ENCODE results near the gene CXorf49B. TPM values are rescaled to one million over a fixed set of nuclear protein-coding genes. Genes with fewer than 3 reads are reported as not detected.

CXorf49B gene
- polyA plus RNA-seq, 3 donors: not detected

DNA sequence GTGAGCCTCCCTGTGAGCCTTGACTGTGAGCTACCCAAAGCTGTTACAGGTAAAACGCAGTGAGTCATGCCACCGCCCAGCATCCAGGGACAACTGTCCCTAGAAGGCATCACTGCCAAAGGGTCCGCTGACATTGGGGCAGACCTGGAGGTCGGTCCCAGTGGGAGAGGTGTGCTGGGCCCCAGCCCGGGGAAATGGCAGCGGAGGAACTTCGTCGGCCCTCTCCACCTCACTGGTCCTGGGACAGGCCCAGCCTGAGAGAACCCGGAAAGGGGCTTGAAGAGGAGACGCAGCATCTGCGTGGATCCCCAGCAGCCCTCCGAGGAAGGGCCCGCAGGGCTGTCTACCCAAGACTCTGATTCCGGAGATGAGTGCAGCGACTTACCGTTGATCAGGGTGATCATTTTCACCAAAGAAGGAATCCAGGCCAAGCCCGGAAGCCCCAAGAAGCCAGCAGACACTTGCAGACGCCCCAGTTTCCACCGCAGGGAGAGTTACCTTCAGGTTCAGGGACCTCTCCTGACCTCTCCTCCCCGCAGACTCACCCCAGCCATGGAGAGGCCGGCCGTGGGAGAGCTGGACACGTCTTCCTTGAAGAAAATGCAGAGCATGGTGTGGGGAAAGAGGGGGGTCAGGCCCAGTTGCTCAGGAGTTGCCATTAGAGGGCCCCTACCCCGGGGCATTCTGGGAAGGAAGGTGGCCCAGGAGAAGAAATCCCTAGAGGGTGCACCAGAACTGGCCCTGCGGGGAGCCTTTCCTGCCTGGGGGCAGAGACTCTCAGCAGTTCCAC, 51.2 kb downstream of the CXorf49B start:
- H3K9ac ChIP-seq (ENCODE audit: insufficient read depth, low read length, poor library complexity, severe bottlenecking): no peak overlapping the region
- Mint-ChIP-seq H3K27ac (no peak overlapping the region), H3K4me1 (no peaks in the 10 kb centered on the region), H3K27me3 (ENCODE audit: low read depth in 3 of 3) (peaks cover 1 to 4% (median 2%) of the 10 kb centered on the region in 3 donors), H3K4me3 (no peak overlapping the region), H3K36me3 (no peaks in the 10 kb centered on the region), H3K9me3 (peaks cover 0 to 18% (median 2%) of the 10 kb centered on the region in 7 donors)
- H3K9me3 ChIP-seq (replicated peaks in 1 of 2; ENCODE audit: control insufficient read depth in 1 of 2, insufficient read depth in 1 of 2, low read length in 2 of 2): no peaks in the 10 kb centered on the region
- H3K4me2 ChIP-seq (replicated peaks; ENCODE audit: extremely low read depth, low read length, poor library complexity, severe bottlenecking): no peak overlapping the region
- no peak overlapping the region for H3K27ac ChIP-seq (ENCODE audit: low read depth in 1 of 2, low read length in 2 of 2)
- H3K79me2 ChIP-seq (ENCODE audit: insufficient read depth, low read length): no peaks in the 10 kb centered on the region
- TF ChIP-seq, protein P1, sequence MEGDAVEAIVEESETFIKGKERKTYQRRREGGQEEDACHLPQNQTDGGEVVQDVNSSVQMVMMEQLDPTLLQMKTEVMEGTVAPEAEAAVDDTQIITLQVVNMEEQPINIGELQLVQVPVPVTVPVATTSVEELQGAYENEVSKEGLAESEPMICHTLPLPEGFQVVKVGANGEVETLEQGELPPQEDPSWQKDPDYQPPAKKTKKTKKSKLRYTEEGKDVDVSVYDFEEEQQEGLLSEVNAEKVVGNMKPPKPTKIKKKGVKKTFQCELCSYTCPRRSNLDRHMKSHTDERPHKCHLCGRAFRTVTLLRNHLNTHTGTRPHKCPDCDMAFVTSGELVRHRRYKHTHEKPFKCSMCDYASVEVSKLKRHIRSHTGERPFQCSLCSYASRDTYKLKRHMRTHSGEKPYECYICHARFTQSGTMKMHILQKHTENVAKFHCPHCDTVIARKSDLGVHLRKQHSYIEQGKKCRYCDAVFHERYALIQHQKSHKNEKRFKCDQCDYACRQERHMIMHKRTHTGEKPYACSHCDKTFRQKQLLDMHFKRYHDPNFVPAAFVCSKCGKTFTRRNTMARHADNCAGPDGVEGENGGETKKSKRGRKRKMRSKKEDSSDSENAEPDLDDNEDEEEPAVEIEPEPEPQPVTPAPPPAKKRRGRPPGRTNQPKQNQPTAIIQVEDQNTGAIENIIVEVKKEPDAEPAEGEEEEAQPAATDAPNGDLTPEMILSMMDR (IDR thresholded peaks at IDR 0.05): no peak
- intact Hi-C loops (cut with micrococcal nuclease): no loop called here
- no peaks in the 10 kb centered on the region for H3K27me3 ChIP-seq (ENCODE audit: control insufficient read depth in 2 of 2, insufficient read depth in 2 of 2, low read length in 2 of 2)
- H3K36me3 ChIP-seq (replicated peaks in 1 of 2; ENCODE audit: control insufficient read depth in 1 of 2, insufficient read depth in 2 of 2, low read length in 2 of 2): no peaks in the 10 kb centered on the region
- H4K20me1 ChIP-seq (ENCODE audit: insufficient read depth, low read length): no peaks in the 10 kb centered on the region
- H3K4me1 ChIP-seq (ENCODE audit: control insufficient read depth in 1 of 2, insufficient read depth in 2 of 2, low read length in 2 of 2): no peaks in the 10 kb centered on the region
- no peak overlapping the region for H2AFZ ChIP-seq (ENCODE audit: insufficient read depth, low read depth, low read length, poor library complexity, severe bottlenecking)
- WGBS (ENCODE audit: insufficient coverage): 100% methylated on average over 4 of the region's 25 CpGs
- no peak overlapping the region for H3K4me3 ChIP-seq (replicated peaks in 1 of 3; ENCODE audit: low read depth in 2 of 3, low read length in 3 of 3)
- DNase-seq: no peak

DNA sequence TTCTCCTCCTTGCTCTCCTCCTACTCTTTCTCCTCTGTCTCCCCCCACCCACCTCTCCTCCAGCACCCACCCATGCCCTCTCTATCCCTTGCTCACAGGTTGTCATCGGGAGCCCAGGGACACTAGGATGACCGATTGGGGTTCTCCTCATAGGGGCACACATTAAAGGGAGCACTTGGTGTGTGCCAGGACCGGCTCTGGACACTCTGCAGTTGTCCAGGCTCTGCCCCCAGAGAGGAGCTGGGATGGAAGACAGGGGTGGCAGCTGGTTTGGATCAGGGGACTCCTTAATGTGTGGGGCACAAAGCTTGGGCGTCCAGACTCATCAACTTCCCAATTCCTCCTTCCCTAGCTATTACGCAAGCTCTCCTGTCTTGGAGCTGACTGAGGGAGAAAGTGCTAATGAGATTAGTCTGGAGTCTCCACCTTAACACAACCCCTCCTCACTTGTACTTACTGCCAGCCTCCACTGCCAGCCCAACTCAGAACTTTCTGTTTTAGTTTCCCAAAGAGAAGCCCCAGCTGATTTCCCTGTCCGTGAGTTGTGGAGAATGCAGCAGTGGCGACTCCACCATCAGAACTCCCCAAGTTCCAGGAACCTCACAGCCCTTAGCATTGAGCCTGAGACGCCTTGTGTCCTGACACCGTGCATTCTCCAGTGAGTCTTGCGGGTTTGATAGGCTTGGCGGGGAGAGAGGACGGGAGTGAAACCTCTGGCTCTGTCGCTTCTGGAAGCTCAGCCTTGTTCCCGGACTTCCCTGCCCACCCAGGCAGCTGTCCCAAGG, 52.2 kb downstream of the CXorf49B start:
- Mint-ChIP-seq H3K4me3 (no peak overlapping the region), H3K27ac (no peak overlapping the region), H3K36me3 (no peaks in the 10 kb centered on the region), H3K4me1 (no peaks in the 10 kb centered on the region), H3K27me3 (ENCODE audit: low read depth in 3 of 3) (peaks cover 1 to 5% (median 4%) of the 10 kb centered on the region in 3 donors), H3K9me3 (peaks cover 0 to 18% (median 2%) of the 10 kb centered on the region in 7 donors)
- Histone ChIP-seq H4K20me1 (ENCODE audit: insufficient read depth, low read length) (no peaks in the 10 kb centered on the region), H3K4me3 (replicated peaks in 1 of 3; ENCODE audit: low read depth in 2 of 3, low read length in 3 of 3) (no peak overlapping the region), H3K79me2 (ENCODE audit: insufficient read depth, low read length) (no peaks in the 10 kb centered on the region), H3K36me3 (replicated peaks in 1 of 2; ENCODE audit: control insufficient read depth in 1 of 2, insufficient read depth in 2 of 2, low read length in 2 of 2) (no peaks in the 10 kb centered on the region), H3K27me3 (ENCODE audit: control insufficient read depth in 2 of 2, insufficient read depth in 2 of 2, low read length in 2 of 2) (no peaks in the 10 kb centered on the region), H3K9me3 (replicated peaks in 1 of 2; ENCODE audit: control insufficient read depth in 1 of 2, insufficient read depth in 1 of 2, low read length in 2 of 2) (no peaks in the 10 kb centered on the region), H3K4me2 (replicated peaks; ENCODE audit: extremely low read depth, low read length, poor library complexity, severe bottlenecking) (no peak overlapping the region), H3K4me1 (ENCODE audit: control insufficient read depth in 1 of 2, insufficient read depth in 2 of 2, low read length in 2 of 2) (no peaks in the 10 kb centered on the region), H2AFZ (ENCODE audit: insufficient read depth, low read depth, low read length, poor library complexity, severe bottlenecking) (no peak overlapping the region), H3K9ac (ENCODE audit: insufficient read depth, low read length, poor library complexity, severe bottlenecking) (no peak overlapping the region), H3K27ac (ENCODE audit: low read depth in 1 of 2, low read length in 2 of 2) (no peak overlapping the region)
- intact Hi-C loops (cut with micrococcal nuclease): no loop called here
- DNase-seq: no peak
- TF ChIP-seq, protein P1 (IDR thresholded peaks at IDR 0.05): no peak
- WGBS (ENCODE audit: insufficient coverage): 95% methylated on average over 3 of the region's 14 CpGs

All from CD14-positive monocyte (primary cell).